GM12878 (cell line): Measurements from ENCODE around the gene ZBTB16. TPM values are rescaled to one million over a fixed set of nuclear protein-coding genes. Genes with fewer than 3 reads are reported as not detected.

Experiments used
- ATAC-seq: fragments of 200-7000 bp; cut with Tn5 transposase; 3 replicates; pipeline ENCODE4 v1.9.1; 2020; ENCODE audit warnings: mild to moderate bottlenecking, moderate library complexity
- BruUV-seq: library from RNA; stranded (reverse); fragments of 400-500 nt; replicated peaks from 2 replicates; lab custom pipeline; 2021; lab: Mats Ljungman, UMichigan
- CTCF ChIA-PET: fragments of 300-600 bp; sonication (Branson Sonifier 250); formaldehyde crosslinking; extraction: SDS; loops from one replicate; lab custom pipeline; 2021; ENCODE audit warnings: inconsistent platforms; lab: Yijun Ruan, JAX
- POLR2A ChIA-PET: fragments of 350-600 bp; formaldehyde crosslinking; extraction: SDS; loops from one replicate; lab custom pipeline; 2021; ENCODE audit warnings: inconsistent platforms; lab: Charles Lee
- RAD21 ChIA-PET: fragments of 300-600 bp; sonication (Branson Sonifier 250); formaldehyde crosslinking; loops from one replicate; lab custom pipeline; 2023; ENCODE audit warnings: antibody characterized with exemption; ENCODE audit not compliant: unreplicated experiment; lab: Charles Lee
- SMC1A ChIA-PET: fragments of 300-600 bp; sonication (Branson Sonifier 250); formaldehyde crosslinking; loops from one replicate; lab custom pipeline; 2023; ENCODE audit not compliant: unreplicated experiment, uncharacterized antibody; lab: Charles Lee
- DNase-seq: peaks from one replicate; pipeline ENCODE4 v3.0.0-alpha.2; 2011; ENCODE audit warnings: low read depth, low spot score
- FAIRE-seq: peaks from 3 replicates; lab custom pipeline; 2011; peaks lifted over from hg19 to GRCh38; lab: Jason Lieb, UNC
- H2AFZ ChIP-seq: 2 replicates; pipeline ENCODE4 v1.6.0; 2011; ENCODE audit warnings: low read depth, low read length, control low read depth; ENCODE audit not compliant: control insufficient read depth
- H3K27ac ChIP-seq: 2 replicates; pipeline ENCODE4 v1.5.1; 2011; ENCODE audit warnings: control low read depth; ENCODE audit not compliant: control insufficient read depth, insufficient read depth
- H3K27me3 ChIP-seq, 2 experiments: replicated peaks in 1 of 2; 2 replicates each; pipeline versions ENCODE4 v1.6.0 to v1.6.1; 2011; ENCODE audit warnings: low read length in 1 of 2; ENCODE audit not compliant: control insufficient read depth in 2 of 2, insufficient read depth in 2 of 2
- H3K36me3 ChIP-seq, 2 experiments: 2 replicates each; pipeline ENCODE4 v1.5.1; 2011; ENCODE audit warnings: low read length in 1 of 2; ENCODE audit not compliant: control insufficient read depth in 2 of 2, insufficient read depth in 2 of 2
- H3K4me1 ChIP-seq: 2 replicates; pipeline ENCODE4 v1.6.1; 2011; ENCODE audit warnings: mild to moderate bottlenecking, low read length, moderate library complexity, mixed read lengths; ENCODE audit not compliant: control insufficient read depth, insufficient read depth
- H3K4me2 ChIP-seq: 2 replicates; pipeline ENCODE4 v1.6.0; 2011; ENCODE audit warnings: control low read depth; ENCODE audit not compliant: control insufficient read depth, insufficient read depth
- H3K4me3 ChIP-seq: fragments of 200-600 bp; sonication (generic); 2 replicates; pipeline ENCODE4 v1.5.1; 2016
- H3K79me2 ChIP-seq: 2 replicates; pipeline ENCODE4 v1.6.0; 2011; ENCODE audit warnings: low read length; ENCODE audit not compliant: control insufficient read depth, insufficient read depth
- H3K9ac ChIP-seq: 2 replicates; pipeline ENCODE4 v1.8.0; 2011; ENCODE audit warnings: low read length, control low read depth, mixed read lengths; ENCODE audit not compliant: control insufficient read depth, insufficient read depth
- H3K9me3 ChIP-seq: replicated peaks from 3 replicates; pipeline ENCODE4 v1.5.1; 2011; ENCODE audit warnings: mild to moderate bottlenecking, low read length; ENCODE audit not compliant: control insufficient read depth, insufficient read depth
- H4K20me1 ChIP-seq: 2 replicates; pipeline ENCODE4 v1.6.0; 2011; ENCODE audit not compliant: control insufficient read depth, insufficient read depth
- CREM ChIP-seq: IDR thresholded peaks from 2 replicates; pipeline ENCODE4 v1.6.1; 2014; ENCODE audit warnings: antibody characterized with exemption, low read depth
- EGR1 ChIP-seq, 2 experiments: IDR thresholded peaks; 1 replicate in 1 of 2; 2 replicates in 1 of 2; pipeline ENCODE4 v1.6.1; 2011 to 2012; ENCODE audit warnings: low read depth in 2 of 2, low read length in 2 of 2, borderline replicate concordance in 1 of 2, mild to moderate bottlenecking in 1 of 2, moderate library complexity in 1 of 2
- FOS ChIP-seq: IDR thresholded peaks from 3 replicates; pipeline ENCODE4 v1.6.1; 2011; ENCODE audit warnings: borderline replicate concordance; ENCODE audit not compliant: insufficient read length; ENCODE audit errors: extremely low read depth
- MXI1 ChIP-seq: fragments of 150-350 bp; IDR thresholded peaks from 2 replicates; pipeline ENCODE4 v1.6.1; 2011; ENCODE audit warnings: low read depth, mild to moderate bottlenecking, inconsistent platforms, low read length, improper control_type of control experiment
- NFYA ChIP-seq: IDR thresholded peaks from 2 replicates; pipeline ENCODE4 v1.6.1; 2011; ENCODE audit warnings: low read depth, mild to moderate bottlenecking, low read length, improper control_type of control experiment, borderline replicate concordance
- PML ChIP-seq: IDR thresholded peaks from 2 replicates; pipeline ENCODE4 v1.6.1; 2012; ENCODE audit warnings: low read length, inconsistent platforms
- RAD51 ChIP-seq: fragments of 450-650 bp; IDR thresholded peaks from 2 replicates; pipeline ENCODE4 v1.6.1; 2016; ENCODE audit warnings: moderate library complexity, mild to moderate bottlenecking, inconsistent platforms
- SMAD1 ChIP-seq: fragments of 450-650 bp; IDR thresholded peaks from 2 replicates; pipeline ENCODE4 v1.6.1; 2018; ENCODE audit warnings: mild to moderate bottlenecking, low read depth; ENCODE audit not compliant: partially characterized antibody
- SMARCA5 ChIP-seq: fragments of 450-650 bp; IDR thresholded peaks from 2 replicates; pipeline ENCODE4 v1.6.1; 2017; ENCODE audit warnings: mild to moderate bottlenecking
- SREBF1 ChIP-seq: IDR thresholded peaks from 2 replicates; pipeline ENCODE4 v1.6.1; 2012; ENCODE audit warnings: mild to moderate bottlenecking, low read length
- TBL1XR1 ChIP-seq: IDR thresholded peaks from 2 replicates; pipeline ENCODE4 v1.6.1; 2012; ENCODE audit warnings: low read depth, low read length, improper control_type of control experiment
- ZNF274 ChIP-seq: IDR thresholded peaks from one replicate; pipeline ENCODE4 v1.8.0; 2011; ENCODE audit not compliant: insufficient read length, insufficient read depth
- ZZZ3 ChIP-seq: IDR thresholded peaks from 2 replicates; pipeline ENCODE4 v1.6.1; 2011; ENCODE audit warnings: low read depth; ENCODE audit not compliant: control insufficient read depth, insufficient read length
- WGBS: methylation state at CpG from one replicate; pipeline ENCODE4 v1.1.6; 2016; ENCODE audit warnings: low lambda C conversion rate; ENCODE audit not compliant: insufficient replicate concordance, insufficient coverage; ENCODE audit errors: missing lambda C conversion rate; 5-methylcytosine and 5-hydroxymethylcytosine counted together
- in situ Hi-C: fragments of 300-500 bp; cut with MboI; formaldehyde crosslinking; loops from 9 replicates; pipeline ENCODE4 v1.14.3; 2018; ENCODE audit warnings: mixed read lengths
- intact Hi-C: fragments of 100-400 bp; cut with micrococcal nuclease; formaldehyde crosslinking; loops from one replicate; pipeline ENCODE4 v1.14.2; 2022; ENCODE audit not compliant: unreplicated experiment
- polyA plus RNA-seq, 11 experiments: library from polyadenylated mRNA; depleted of rRNA in 4 of 11; unstranded in 6 of 11; stranded (reverse) in 5 of 11; fragments of >200 nt; fragmentation: Nextera tagmentation in 4 of 11; fragmentation: Illumina TruSeq in 1 of 11; extraction: Ambion mirVana in 4 of 11; extraction: Trizol in 1 of 11; gene quantifications; 1 replicate in 1 of 11; 2 replicates in 10 of 11; pipeline versions ENCODE4 v1.2.1 to v1.2.3, GENCODE V29; 2011 to 2016; ENCODE audit warnings: inconsistent platforms in 2 of 11, missing spikeins in 2 of 11, low read depth in 1 of 11
- total RNA-seq, 4 experiments: library from RNA; depleted of rRNA in 3 of 4; stranded (reverse); fragments of >200 nt in 3 of 4; fragmentation: Illumina TruSeq in 1 of 4; extraction: Trizol in 1 of 4; gene quantifications; 2 replicates each; pipeline versions ENCODE4 v1.2.1 to v1.2.3, GENCODE V29; 2013 to 2021
- TF ChIP-seq, protein P1 (sequence below): fragments of 450-650 bp; IDR thresholded peaks from 2 replicates; pipeline ENCODE4 v1.6.1; 2017; ENCODE audit warnings: mild to moderate bottlenecking, moderate library complexity
- TF ChIP-seq, protein P2 (sequence below): fragments of 450-650 bp; IDR thresholded peaks from 2 replicates; pipeline ENCODE4 v1.6.1; 2016; ENCODE audit warnings: mild to moderate bottlenecking
- TF ChIP-seq, protein P3 (sequence below): IDR thresholded peaks from 2 replicates; pipeline ENCODE4 v1.6.1; 2012; ENCODE audit warnings: low read depth, low read length, improper control_type of control experiment

The ZBTB16 gene
- total and polyA plus RNA-seq, 10 of the 15 experiments (the other 5 are each of a cell fraction or from before 2014, with no cell fraction given) = 0.38 TPM; not detected in 9

DNA sequence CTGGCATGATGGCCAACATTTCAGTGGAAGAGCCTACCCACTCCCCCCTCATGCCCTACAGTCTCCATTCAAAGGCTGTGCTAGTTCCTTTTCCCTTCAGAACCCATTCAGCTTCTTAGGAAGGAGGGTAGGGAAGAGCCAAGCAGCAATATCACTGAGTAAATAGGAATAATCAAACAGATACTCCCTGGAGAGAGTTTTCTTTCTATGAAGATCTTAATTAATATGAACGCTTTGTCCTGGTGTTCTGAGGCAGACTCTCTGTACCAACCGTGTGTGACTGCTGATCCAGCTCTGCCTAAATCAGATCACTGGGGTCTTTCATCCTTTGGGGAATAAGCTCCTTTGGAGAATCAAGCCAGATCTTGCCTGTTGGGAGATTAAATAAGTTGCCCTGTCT lies 161.5 kb downstream of the ZBTB16 start (continued):
- TF ChIP-seq, protein P1, sequence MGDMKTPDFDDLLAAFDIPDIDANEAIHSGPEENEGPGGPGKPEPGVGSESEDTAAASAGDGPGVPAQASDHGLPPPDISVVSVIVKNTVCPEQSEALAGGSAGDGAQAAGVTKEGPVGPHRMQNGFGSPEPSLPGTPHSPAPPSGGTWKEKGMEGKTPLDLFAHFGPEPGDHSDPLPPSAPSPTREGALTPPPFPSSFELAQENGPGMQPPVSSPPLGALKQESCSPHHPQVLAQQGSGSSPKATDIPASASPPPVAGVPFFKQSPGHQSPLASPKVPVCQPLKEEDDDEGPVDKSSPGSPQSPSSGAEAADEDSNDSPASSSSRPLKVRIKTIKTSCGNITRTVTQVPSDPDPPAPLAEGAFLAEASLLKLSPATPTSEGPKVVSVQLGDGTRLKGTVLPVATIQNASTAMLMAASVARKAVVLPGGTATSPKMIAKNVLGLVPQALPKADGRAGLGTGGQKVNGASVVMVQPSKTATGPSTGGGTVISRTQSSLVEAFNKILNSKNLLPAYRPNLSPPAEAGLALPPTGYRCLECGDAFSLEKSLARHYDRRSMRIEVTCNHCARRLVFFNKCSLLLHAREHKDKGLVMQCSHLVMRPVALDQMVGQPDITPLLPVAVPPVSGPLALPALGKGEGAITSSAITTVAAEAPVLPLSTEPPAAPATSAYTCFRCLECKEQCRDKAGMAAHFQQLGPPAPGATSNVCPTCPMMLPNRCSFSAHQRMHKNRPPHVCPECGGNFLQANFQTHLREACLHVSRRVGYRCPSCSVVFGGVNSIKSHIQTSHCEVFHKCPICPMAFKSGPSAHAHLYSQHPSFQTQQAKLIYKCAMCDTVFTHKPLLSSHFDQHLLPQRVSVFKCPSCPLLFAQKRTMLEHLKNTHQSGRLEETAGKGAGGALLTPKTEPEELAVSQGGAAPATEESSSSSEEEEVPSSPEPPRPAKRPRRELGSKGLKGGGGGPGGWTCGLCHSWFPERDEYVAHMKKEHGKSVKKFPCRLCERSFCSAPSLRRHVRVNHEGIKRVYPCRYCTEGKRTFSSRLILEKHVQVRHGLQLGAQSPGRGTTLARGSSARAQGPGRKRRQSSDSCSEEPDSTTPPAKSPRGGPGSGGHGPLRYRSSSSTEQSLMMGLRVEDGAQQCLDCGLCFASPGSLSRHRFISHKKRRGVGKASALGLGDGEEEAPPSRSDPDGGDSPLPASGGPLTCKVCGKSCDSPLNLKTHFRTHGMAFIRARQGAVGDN = no peak

DNA sequence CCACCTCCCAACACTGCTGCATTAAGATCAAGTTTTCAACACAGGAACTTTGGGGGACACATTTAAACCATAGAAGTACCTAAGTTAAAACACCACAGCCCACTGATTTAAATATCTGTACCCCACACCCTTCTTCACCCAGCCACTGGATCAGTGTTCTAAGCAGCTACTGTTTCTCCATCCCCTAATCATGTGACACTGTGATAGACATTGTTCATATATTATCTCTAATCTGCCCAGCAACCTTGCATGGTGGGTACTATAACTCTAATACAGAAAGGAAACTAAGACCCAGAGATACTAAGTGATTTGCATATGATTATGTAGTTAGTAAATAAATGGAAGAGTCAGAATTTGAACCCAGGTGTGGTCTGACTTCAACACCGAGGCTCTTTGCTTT lies 166.2 kb downstream of the ZBTB16 start:
- Histone ChIP-seq H3K4me1 (no peaks in the 10 kb centered on the region), H3K4me2 (no peak overlapping the region)
- intact Hi-C loops = no loop called here
- TF ChIP-seq NFYA = no peak
- TF ChIP-seq EGR1 (IDR thresholded peaks at IDR 0.05; ENCODE audit: borderline replicate concordance in 1 of 2, low read depth in 2 of 2, low read length in 2 of 2) = no peak
- TF ChIP-seq RAD51 = no peak
- no peak for TF ChIP-seq PML
- TF ChIP-seq SMAD1 = no peak
- no peak for TF ChIP-seq ZZZ3
- TF ChIP-seq SREBF1 = no peak
- TF ChIP-seq, protein P2, sequence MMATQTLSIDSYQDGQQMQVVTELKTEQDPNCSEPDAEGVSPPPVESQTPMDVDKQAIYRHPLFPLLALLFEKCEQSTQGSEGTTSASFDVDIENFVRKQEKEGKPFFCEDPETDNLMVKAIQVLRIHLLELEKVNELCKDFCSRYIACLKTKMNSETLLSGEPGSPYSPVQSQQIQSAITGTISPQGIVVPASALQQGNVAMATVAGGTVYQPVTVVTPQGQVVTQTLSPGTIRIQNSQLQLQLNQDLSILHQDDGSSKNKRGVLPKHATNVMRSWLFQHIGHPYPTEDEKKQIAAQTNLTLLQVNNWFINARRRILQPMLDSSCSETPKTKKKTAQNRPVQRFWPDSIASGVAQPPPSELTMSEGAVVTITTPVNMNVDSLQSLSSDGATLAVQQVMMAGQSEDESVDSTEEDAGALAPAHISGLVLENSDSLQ = no peak
- TF ChIP-seq SMARCA5 = no peak
- TF ChIP-seq, protein P3, sequence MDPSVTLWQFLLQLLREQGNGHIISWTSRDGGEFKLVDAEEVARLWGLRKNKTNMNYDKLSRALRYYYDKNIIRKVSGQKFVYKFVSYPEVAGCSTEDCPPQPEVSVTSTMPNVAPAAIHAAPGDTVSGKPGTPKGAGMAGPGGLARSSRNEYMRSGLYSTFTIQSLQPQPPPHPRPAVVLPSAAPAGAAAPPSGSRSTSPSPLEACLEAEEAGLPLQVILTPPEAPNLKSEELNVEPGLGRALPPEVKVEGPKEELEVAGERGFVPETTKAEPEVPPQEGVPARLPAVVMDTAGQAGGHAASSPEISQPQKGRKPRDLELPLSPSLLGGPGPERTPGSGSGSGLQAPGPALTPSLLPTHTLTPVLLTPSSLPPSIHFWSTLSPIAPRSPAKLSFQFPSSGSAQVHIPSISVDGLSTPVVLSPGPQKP = no peak
- no peak for TF ChIP-seq CREM
- no peak for TF ChIP-seq FOS
- no peak for TF ChIP-seq MXI1
- no peak for TF ChIP-seq TBL1XR1
- TF ChIP-seq ZNF274 = no peak
- TF ChIP-seq, all 136 proteins: peak for 0
- DNase-seq = no peak
- Histone ChIP-seq H4K20me1 (no peaks in the 10 kb centered on the region), H2AFZ (no peak overlapping the region), H3K27me3 (peaks cover 0 to 4% of the 10 kb centered on the region in 2 experiments), H3K36me3 (no peaks in the 10 kb centered on the region), H3K79me2 (no peaks in the 10 kb centered on the region), H3K27ac (no peak overlapping the region), H3K9me3 (no peaks in the 10 kb centered on the region), H3K4me3 (no peak overlapping the region), H3K9ac (no peak overlapping the region)
- no peak for ATAC-seq
- in situ Hi-C loops = no loop called here
- ChIA-PET POLR2A (no interaction called here), RAD21 (no interaction called here), SMC1A (no interaction called here), CTCF (no interaction called here)
- no TSS peak for BruUV-seq
- WGBS = 5% methylated on average over 1 of the region's 1 CpG
- FAIRE-seq = no peak
